SK-N-SH (cell line): ENCODE results near the gene TRRAP.

ENCODE experiments used
- CTCF ChIP-seq: fragments of 200-600 bp; sonication (generic); IDR thresholded peaks from 2 replicates; pipeline ENCODE4 v1.6.1; 2017; ENCODE audit warnings: antibody characterized with exemption, mild to moderate bottlenecking, moderate library complexity
- MEF2A ChIP-seq: IDR thresholded peaks from 2 replicates; pipeline ENCODE4 v1.4.0; 2012; ENCODE audit warnings: low read depth, borderline replicate concordance
- POLR2AphosphoS5 ChIP-seq: IDR thresholded peaks from 2 replicates; pipeline ENCODE4 v1.6.1; 2012; ENCODE audit warnings: low read depth, low read length
- SMC3 ChIP-seq: IDR thresholded peaks from 2 replicates; pipeline ENCODE4 v1.6.1; 2012; ENCODE audit warnings: low read depth, low read length, improper control_type of control experiment

DNA sequence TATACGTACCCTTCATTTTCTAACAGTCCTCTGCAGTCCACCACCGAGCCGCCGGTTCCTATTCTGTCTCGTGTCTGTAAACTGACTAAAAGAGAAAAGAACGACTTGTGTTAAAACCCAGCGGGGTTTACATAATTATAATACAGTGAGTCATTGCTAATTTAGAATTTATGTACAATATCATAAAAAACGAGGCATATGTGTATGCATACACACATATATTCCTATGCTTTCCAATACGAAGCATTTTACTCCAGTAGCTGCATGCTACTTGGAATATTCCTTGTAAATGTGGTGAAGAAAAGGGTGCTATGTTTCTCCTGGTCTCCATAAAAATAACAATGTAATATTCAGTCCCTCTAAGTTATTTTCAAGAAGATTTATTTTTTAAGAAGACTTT is 176.4 kb downstream of the TRRAP start:
- TF ChIP-seq CTCF = no peak
- TF ChIP-seq POLR2AphosphoS5 = no peak
- TF ChIP-seq MEF2A = no peak
- TF ChIP-seq SMC3 = no peak
